HL-60 (cell line): ENCODE measurements around the gene CDK12.

Experiments used
- CTCF ChIP-seq: IDR thresholded peaks from one replicate; pipeline ENCODE4 v1.5.1; 2011; ENCODE audit warnings: low read length, control low read depth, inconsistent platforms; ENCODE audit not compliant: insufficient read depth
- GABPA ChIP-seq: IDR thresholded peaks from 2 replicates; pipeline ENCODE4 v1.6.1; 2012; ENCODE audit warnings: low read depth
- POLR2AphosphoS5 ChIP-seq: IDR thresholded peaks from 2 replicates; pipeline ENCODE4 v1.6.1; 2012; ENCODE audit warnings: low read depth
- REST ChIP-seq: IDR thresholded peaks from 2 replicates; pipeline ENCODE4 v1.6.1; 2012; ENCODE audit warnings: low read depth; ENCODE audit not compliant: insufficient replicate concordance
- SPI1 ChIP-seq: IDR thresholded peaks from 2 replicates; pipeline ENCODE4 v1.6.1; 2012; ENCODE audit warnings: low read depth, mild to moderate bottlenecking, borderline replicate concordance

GRCh38 chr17:39538866-39539265 is 77.6 kb downstream of the CDK12 start:
- TF ChIP-seq CTCF = no peak
- peak; percentile 37; the same call in 1 of the 2 replicates for TF ChIP-seq POLR2AphosphoS5
- TF ChIP-seq SPI1 = peak; percentile 6; the same call in 1 of the 2 replicates
- TF ChIP-seq REST = no peak
- no peak for TF ChIP-seq GABPA
